PC-9 (cell line): ENCODE data around the gene UBA6. TPM values are rescaled to one million over a fixed set of nuclear protein-coding genes. Genes with fewer than 3 reads are reported as not detected.

Experiments
- BruUV-seq: library from RNA; stranded (reverse); fragments of 400-500 nt; replicated peaks from 2 replicates; lab custom pipeline; 2021; lab: Mats Ljungman, UMichigan
- CTCF ChIA-PET: fragments of 300-600 bp; sonication (Branson Sonifier 250); formaldehyde crosslinking; loops from one replicate; lab custom pipeline; 2022; ENCODE audit warnings: antibody characterized with exemption; lab: Charles Lee
- POLR2A ChIA-PET: fragments of 300-600 bp; sonication (Branson Sonifier 250); formaldehyde crosslinking; loops from one replicate; lab custom pipeline; 2022; ENCODE audit warnings: antibody characterized with exemption; ENCODE audit not compliant: unreplicated experiment; lab: Charles Lee
- DNase-seq, 2 experiments: peaks; one replicate each; pipeline versions ENCODE4 v3.0.0 to v3.0.0-alpha.2; 2015 to 2022; ENCODE audit warnings: mixed read lengths in 1 of 2
- H2AFZ ChIP-seq: fragments of 200-600 bp; sonication (generic); 2 replicates; pipeline ENCODE4 v1.8.1; 2017; ENCODE audit warnings: antibody characterized with exemption
- H3F3A ChIP-seq: fragments of 200-600 bp; sonication (generic); 2 replicates; pipeline ENCODE4 v1.8.1; 2017; ENCODE audit warnings: antibody characterized with exemption, mild to moderate bottlenecking, low read depth; ENCODE audit not compliant: insufficient read depth
- H3K27ac ChIP-seq: fragments of 200-600 bp; sonication (generic); 2 replicates; pipeline ENCODE4 v1.6.1; 2016; ENCODE audit warnings: mixed run types
- H3K27me3 ChIP-seq: fragments of 200-600 bp; sonication (generic); 2 replicates; pipeline ENCODE4 v1.6.1; 2016; ENCODE audit warnings: low read depth, mixed run types; ENCODE audit not compliant: insufficient read depth
- H3K36me3 ChIP-seq: fragments of 200-600 bp; sonication (generic); 2 replicates; pipeline ENCODE4 v1.6.1; 2016; ENCODE audit warnings: low read depth, mixed run types
- H3K4me1 ChIP-seq: fragments of 200-600 bp; sonication (generic); replicated peaks from 2 replicates; pipeline ENCODE4 v1.6.1; 2016; ENCODE audit warnings: mixed run types; ENCODE audit not compliant: insufficient read depth
- H3K4me2 ChIP-seq: fragments of 200-600 bp; sonication (generic); 2 replicates; pipeline ENCODE4 v1.6.1; 2017; ENCODE audit warnings: mixed run types
- H3K4me3 ChIP-seq: fragments of 200-600 bp; sonication (generic); 2 replicates; pipeline ENCODE4 v1.6.1; 2016; ENCODE audit warnings: mixed run types
- H3K79me2 ChIP-seq: fragments of 200-600 bp; sonication (generic); 2 replicates; pipeline ENCODE4 v1.6.1; 2017; ENCODE audit warnings: low read depth, mixed run types
- H3K9me2 ChIP-seq: fragments of 200-600 bp; sonication (generic); 2 replicates; pipeline ENCODE4 v1.8.1; 2017; ENCODE audit warnings: mild to moderate bottlenecking; ENCODE audit not compliant: insufficient read depth
- H3K9me3 ChIP-seq: fragments of 200-600 bp; sonication (generic); 2 replicates; pipeline ENCODE4 v1.8.1; 2016; ENCODE audit warnings: low read depth; ENCODE audit not compliant: insufficient read depth
- H4K20me1 ChIP-seq: fragments of 200-600 bp; sonication (generic); 2 replicates; pipeline ENCODE4 v1.8.1; 2017; ENCODE audit not compliant: insufficient read depth
- EZH2 ChIP-seq: fragments of 200-600 bp; sonication (generic); IDR thresholded peaks from 2 replicates; pipeline ENCODE4 v1.8.0; 2017; ENCODE audit warnings: antibody characterized with exemption, low read depth
- intact Hi-C: fragments of 100-400 bp; cut with micrococcal nuclease; formaldehyde crosslinking; loops from one replicate; pipeline ENCODE4 v1.10.0; 2022; ENCODE audit not compliant: unreplicated experiment
- total RNA-seq: library from RNA; stranded (reverse); gene quantifications from 2 replicates; pipeline ENCODE4 v1.2.3, GENCODE V29; 2021
- TF ChIP-seq, protein P1 (sequence below): fragments of 200-600 bp; sonication (generic); conservative IDR thresholded peaks from 2 replicates; pipeline ENCODE4 v1.6.1; 2017; ENCODE audit warnings: mixed run types, antibody characterized with exemption, mild to moderate bottlenecking, moderate library complexity

Gene UBA6
- total RNA-seq, 1 experiment from 2014 or later, result 64.2 TPM

DNA sequence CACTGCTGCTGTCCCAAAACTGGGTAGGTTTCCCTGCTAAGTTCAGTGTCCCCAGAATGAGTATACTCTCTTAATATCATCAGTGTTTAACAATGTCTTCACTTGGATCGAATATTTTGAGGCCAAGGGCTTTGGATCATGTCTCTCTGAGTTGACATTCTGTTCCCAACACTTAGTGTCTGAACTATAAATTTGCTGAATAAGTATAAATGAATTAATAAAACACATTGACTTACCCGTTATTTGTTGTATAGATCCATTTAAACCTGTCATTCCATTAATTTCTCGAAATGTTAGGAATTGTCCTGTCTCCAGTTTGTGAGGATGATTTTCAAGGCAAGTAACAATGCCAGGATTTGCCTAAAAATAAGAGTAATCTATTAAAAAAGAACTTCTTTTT, 32.6 kb downstream of the UBA6 start:
- no TSS peak for BruUV-seq
- DNase-seq, result no peak
- Histone ChIP-seq H3K27me3 (no peaks in the 10 kb centered on the region), H3K4me1 (no peaks in the 10 kb centered on the region), H3F3A (no peaks in the 10 kb centered on the region), H3K27ac (no peak overlapping the region), H2AFZ (no peak overlapping the region), H3K4me2 (no peak overlapping the region), H4K20me1 (no peaks in the 10 kb centered on the region), H3K36me3 (peaks cover 16% of the 10 kb centered on the region; the same call in 1 of the 2 replicates), H3K9me3 (no peaks in the 10 kb centered on the region), H3K9me2 (no peaks in the 10 kb centered on the region), H3K79me2 (no peaks in the 10 kb centered on the region), H3K4me3 (no peak overlapping the region)
- intact Hi-C loops, result no loop called here
- TF ChIP-seq, protein P1, sequence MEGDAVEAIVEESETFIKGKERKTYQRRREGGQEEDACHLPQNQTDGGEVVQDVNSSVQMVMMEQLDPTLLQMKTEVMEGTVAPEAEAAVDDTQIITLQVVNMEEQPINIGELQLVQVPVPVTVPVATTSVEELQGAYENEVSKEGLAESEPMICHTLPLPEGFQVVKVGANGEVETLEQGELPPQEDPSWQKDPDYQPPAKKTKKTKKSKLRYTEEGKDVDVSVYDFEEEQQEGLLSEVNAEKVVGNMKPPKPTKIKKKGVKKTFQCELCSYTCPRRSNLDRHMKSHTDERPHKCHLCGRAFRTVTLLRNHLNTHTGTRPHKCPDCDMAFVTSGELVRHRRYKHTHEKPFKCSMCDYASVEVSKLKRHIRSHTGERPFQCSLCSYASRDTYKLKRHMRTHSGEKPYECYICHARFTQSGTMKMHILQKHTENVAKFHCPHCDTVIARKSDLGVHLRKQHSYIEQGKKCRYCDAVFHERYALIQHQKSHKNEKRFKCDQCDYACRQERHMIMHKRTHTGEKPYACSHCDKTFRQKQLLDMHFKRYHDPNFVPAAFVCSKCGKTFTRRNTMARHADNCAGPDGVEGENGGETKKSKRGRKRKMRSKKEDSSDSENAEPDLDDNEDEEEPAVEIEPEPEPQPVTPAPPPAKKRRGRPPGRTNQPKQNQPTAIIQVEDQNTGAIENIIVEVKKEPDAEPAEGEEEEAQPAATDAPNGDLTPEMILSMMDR, result no peak
- no peak for TF ChIP-seq EZH2
- POLR2A ChIA-PET, result no interaction called here
- CTCF ChIA-PET, result no interaction called here

DNA sequence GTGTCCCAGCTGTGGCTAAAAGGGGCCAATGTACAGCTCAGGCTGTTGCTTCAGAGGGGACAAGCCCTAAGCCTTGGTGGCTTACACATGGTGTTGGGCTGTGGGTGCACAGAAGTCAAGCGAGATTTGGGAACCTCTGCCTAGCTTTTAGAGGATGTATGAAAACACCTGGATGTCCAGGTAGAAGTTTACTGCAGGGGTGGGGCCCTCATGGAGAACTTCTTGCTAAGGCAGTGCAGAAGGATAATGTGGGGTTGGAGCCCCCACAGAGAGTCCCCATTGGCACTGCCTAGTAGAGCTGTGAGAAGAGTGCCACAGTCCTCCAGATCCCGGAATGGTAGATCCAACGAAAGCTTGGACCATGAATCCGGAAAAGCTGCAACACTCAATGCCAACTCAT, 40.5 kb downstream of the UBA6 start:
- no peak overlapping the region for H3K4me3 ChIP-seq
- no peaks in the 10 kb centered on the region for H3K9me3 ChIP-seq
- H4K20me1 ChIP-seq, result no peaks in the 10 kb centered on the region
- ChIA-PET POLR2A (no interaction called here), CTCF (no interaction called here)
- no peak for DNase-seq
- H3K4me1 ChIP-seq, result no peaks in the 10 kb centered on the region
- 0 out of 2 replicates have a peak, but pooled peaks cover 3% of the 10 kb centered on the region for H3K36me3 ChIP-seq
- no peaks in the 10 kb centered on the region for H3K27me3 ChIP-seq
- no TSS peak for BruUV-seq
- TF ChIP-seq, protein P1, result no peak
- no peak for TF ChIP-seq EZH2
- H3K27ac ChIP-seq, result no peak overlapping the region
- no peaks in the 10 kb centered on the region for H3K9me2 ChIP-seq
- no peaks in the 10 kb centered on the region for H3K79me2 ChIP-seq
- no peaks in the 10 kb centered on the region for H3F3A ChIP-seq
- H2AFZ ChIP-seq, result no peak overlapping the region
- intact Hi-C loops, result no loop called here
- H3K4me2 ChIP-seq, result no peak overlapping the region

DNA sequence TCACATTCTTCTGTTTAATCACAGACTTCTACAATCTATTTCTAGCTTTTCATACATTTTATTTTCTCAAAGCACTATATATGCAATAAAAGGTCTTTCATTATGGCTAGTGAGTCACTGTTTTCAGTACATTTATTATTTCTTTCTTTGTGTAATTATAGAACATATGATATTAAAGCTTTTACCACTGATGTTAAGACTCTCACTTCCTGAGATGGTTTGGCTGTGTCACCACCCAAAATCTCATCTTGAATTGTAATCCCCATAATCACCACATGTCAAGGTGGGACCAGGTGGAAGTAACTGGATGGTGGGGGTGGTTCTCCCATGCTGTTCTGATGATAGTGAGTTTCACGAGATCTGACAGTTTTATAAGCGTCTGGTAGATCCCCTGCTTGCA, 41.9 kb downstream of the UBA6 start:
- Histone ChIP-seq H3K27me3 (no peaks in the 10 kb centered on the region), H3K4me1 (no peaks in the 10 kb centered on the region), H3K27ac (no peak overlapping the region), H4K20me1 (no peaks in the 10 kb centered on the region), H3K36me3 (no peaks in the 10 kb centered on the region), H3K4me3 (no peak overlapping the region), H2AFZ (no peak overlapping the region), H3K79me2 (no peaks in the 10 kb centered on the region), H3K9me2 (no peaks in the 10 kb centered on the region), H3K4me2 (no peak overlapping the region), H3F3A (no peaks in the 10 kb centered on the region), H3K9me3 (no peaks in the 10 kb centered on the region)
- ChIA-PET POLR2A (no interaction called here), CTCF (no interaction called here)
- TF ChIP-seq, protein P1, result no peak
- no peak for TF ChIP-seq EZH2
- DNase-seq, result no peak
- intact Hi-C loops, result no loop called here
- BruUV-seq, result no TSS peak
